ENCODE measurements around the gene LMF2.
A peak's percentile ranks its signal among the peaks of the same experiment; 100 is the strongest.

The LMF2 gene

GRCh38 chr22:50529897-50530579, 22.5 kb upstream of the LMF2 start, which contains the start of gene TYMP:
Gene TYMP, minus strand, starts transcription at chr22:50530012. Its CDS starts 303 bp downstream, at chr22:50529709.
- no peak for TF ChIP-seq CTCF (IDR thresholded peaks at IDR 0.05; ENCODE audit: low read depth, low read length)
- DNase-seq (ENCODE audit: low read depth in 2 of 2): peak; percentile 83 to 90
- peak within 1 kb of the TSS; percentile 57 to 59 for H3K4me3 ChIP-seq (replicated peaks in 1 of 2; ENCODE audit: low read depth in 2 of 2, low read length in 2 of 2)

- no peak for DNase-seq (ENCODE audit: low read depth in 2 of 2)
- H3K4me3 ChIP-seq (replicated peaks in 1 of 2; ENCODE audit: low read depth in 2 of 2, low read length in 2 of 2): peak overlapping the region; percentile 57 to 59
- TF ChIP-seq CTCF (IDR thresholded peaks at IDR 0.05; ENCODE audit: low read depth, low read length): no peak
Measured at GRCh38 chr22:50529416-50529896, 22.0 kb upstream of the LMF2 start.

GRCh38 chr22:50528682-50529415, 21.3 kb upstream of the LMF2 start:
- DNase-seq (ENCODE audit: low read depth in 2 of 2): no peak
- no peak for TF ChIP-seq CTCF (IDR thresholded peaks at IDR 0.05; ENCODE audit: low read depth, low read length)
- peak overlapping the region; percentile 57 to 59 for H3K4me3 ChIP-seq (replicated peaks in 1 of 2; ENCODE audit: low read depth in 2 of 2, low read length in 2 of 2)

- no peak overlapping the region for H3K4me3 ChIP-seq (replicated peaks in 1 of 2; ENCODE audit: low read depth in 2 of 2, low read length in 2 of 2)
- no peak for DNase-seq (ENCODE audit: low read depth in 2 of 2)
Measured at GRCh38 chr22:50527921-50528681, 20.6 kb upstream of the LMF2 start.

GRCh38 chr22:50526834-50527801, 19.6 kb upstream of the LMF2 start:
- DNase-seq (ENCODE audit: low read depth in 2 of 2): peak; percentile 29 to 61
- no peak for TF ChIP-seq CTCF (IDR thresholded peaks at IDR 0.05; ENCODE audit: low read depth, low read length)
- H3K4me3 ChIP-seq (replicated peaks in 1 of 2; ENCODE audit: low read depth in 2 of 2, low read length in 2 of 2): peak overlapping the region; percentile 75 to 82

More at GRCh38 chr22:50527921-50528681, 20.6 kb upstream of the LMF2 start:
- TF ChIP-seq CTCF (IDR thresholded peaks at IDR 0.05; ENCODE audit: low read depth, low read length): no peak

Measured in cardiac fibroblast (primary cell).